Right lung (tissue), 10 donors: ENCODE data around the gene OPN1MW3. TPM values are rescaled to one million over a fixed set of nuclear protein-coding genes. Genes with fewer than 3 reads are reported as not detected.
"Not testable (repeated sequence)": the region's sequence is repeated elsewhere in the genome, so short reads cannot be mapped to it uniquely, and the experiment has no call there.

Experiments used
- DNase-seq, 2 donors: peaks; one replicate each; pipeline ENCODE4 v3.0.0-alpha.2; 2013
- long read RNA-seq, 8 donors: transcript quantifications; one replicate each; lab custom pipeline, GENCODE V29; 2026
- polyA plus RNA-seq, 5 donors: library from polyadenylated mRNA; unstranded; fragments of 120-200 nt; gene quantifications; one replicate each; pipeline versions ENCODE4 v1.2.1 to v1.2.3, GENCODE V29; 2013; ENCODE audit warnings: inconsistent platforms in 1 of 5, low replicate concordance in 1 of 5; ENCODE audit not compliant: insufficient read length in 5 of 5, insufficient read depth in 1 of 5

Gene OPN1MW3
- polyA plus RNA-seq, result not detected
- long read RNA-seq, donor 1, result 0 reads
- long read RNA-seq, donor 2, result 0 reads
- long read RNA-seq, donor 3, result 0 reads
- long read RNA-seq, donor 4, result 0 reads
- long read RNA-seq, donor 5, result 0 reads
- long read RNA-seq, donor 6, result 0 reads
- long read RNA-seq, donor 7, result 0 reads
- long read RNA-seq, donor 8, result 0 reads

DNA sequence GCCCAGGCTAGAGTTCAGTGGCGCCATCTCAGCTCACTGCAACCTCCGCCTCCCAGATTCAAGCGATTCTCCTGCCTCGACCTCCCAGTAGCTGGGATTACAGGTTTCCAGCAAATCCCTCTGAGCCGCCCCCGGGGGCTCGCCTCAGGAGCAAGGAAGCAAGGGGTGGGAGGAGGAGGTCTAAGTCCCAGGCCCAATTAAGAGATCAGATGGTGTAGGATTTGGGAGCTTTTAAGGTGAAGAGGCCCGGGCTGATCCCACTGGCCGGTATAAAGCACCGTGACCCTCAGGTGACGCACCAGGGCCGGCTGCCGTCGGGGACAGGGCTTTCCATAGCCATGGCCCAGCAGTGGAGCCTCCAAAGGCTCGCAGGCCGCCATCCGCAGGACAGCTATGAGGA is at the start of gene OPN1MW3:
Gene OPN1MW3, plus strand, starts transcription at position 301 of the 400 bp plus-strand sequence. Its CDS starts 38 bp downstream, at position 339.
- DNase-seq, result not testable (repeated sequence)

DNA sequence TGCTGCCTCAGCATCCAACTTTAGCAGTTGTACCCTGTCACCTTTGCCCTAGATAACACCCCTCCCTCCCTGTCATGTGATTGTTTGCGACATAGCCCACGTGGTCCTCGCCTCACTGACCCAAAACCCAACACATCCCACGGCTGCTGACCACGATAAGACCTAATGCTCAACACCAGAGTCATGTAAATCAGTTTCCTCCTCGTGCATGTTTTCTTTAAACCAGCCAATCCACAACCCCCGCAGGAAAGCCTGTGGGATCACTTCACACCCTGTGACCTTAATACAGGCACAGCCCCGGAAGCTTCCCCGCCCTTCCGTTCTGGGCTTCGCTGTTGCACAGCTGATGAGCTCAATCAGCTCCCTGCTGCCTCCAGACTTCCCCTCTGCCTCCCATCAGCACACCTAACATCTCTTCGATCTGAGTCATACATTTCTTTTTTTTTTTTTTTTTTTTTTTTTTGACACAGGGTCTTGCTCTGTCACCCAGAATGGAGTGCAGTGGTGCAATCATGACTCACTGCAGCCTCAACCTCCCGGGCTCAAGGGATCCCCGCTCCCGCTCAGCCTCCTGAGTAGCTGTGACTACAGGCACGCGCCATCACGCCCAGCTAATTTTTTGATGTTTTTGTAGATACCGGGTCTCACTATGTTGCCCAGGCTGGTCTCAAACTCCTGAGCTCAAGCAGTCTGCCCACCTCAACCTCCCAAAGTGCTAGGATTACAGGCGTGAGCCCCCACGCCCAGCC is 47.5 kb upstream of the OPN1MW3 start:
- not testable (repeated sequence) for DNase-seq

DNA sequence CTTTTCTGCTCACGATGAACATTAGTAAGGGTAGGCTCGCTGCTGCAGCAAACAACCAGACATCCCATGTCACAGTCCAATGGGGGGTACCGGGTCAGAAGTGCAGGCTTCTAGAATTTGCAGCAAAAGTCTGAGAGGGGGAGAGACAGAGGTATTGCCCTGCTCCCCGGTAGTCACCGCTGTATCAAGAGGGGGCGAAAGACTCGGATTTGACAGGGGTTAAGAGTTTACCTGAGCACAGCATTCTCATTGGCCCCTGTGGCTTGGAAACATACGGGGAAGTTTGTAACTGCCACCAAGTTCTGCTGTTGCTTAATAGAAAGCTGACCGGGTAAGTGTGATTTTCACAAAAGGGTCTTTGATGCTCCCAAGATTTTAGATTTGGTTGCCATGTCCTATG is 46.3 kb upstream of the OPN1MW3 start:
- not testable (repeated sequence) for DNase-seq

DNA sequence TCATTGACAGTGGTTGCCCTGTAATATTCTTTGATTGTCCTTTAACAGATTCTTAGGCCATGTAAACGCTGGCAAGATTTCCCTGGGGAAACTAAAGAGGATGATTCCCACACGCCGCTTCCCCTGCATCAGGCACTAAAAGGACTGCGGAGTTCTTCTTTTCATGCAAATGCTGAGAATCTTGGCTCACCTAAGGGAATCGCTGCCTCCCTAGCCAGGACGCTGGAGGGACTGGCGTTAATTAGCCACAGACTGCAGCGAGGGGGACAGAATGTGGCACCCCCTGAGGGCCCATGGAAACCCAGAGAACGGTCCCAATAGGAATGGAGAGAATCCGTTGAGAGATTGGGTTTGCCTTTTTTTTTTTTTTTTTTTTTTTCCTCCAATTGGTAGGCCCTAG is 45.9 kb upstream of the OPN1MW3 start:
- not testable (repeated sequence) for DNase-seq

DNA sequence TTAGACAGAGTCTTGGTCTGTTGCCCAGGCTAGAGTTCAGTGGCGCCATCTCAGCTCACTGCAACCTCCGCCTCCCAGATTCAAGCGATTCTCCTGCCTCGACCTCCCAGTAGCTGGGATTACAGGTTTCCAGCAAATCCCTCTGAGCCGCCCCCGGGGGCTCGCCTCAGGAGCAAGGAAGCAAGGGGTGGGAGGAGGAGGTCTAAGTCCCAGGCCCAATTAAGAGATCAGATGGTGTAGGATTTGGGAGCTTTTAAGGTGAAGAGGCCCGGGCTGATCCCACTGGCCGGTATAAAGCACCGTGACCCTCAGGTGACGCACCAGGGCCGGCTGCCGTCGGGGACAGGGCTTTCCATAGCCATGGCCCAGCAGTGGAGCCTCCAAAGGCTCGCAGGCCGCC is 37.9 kb upstream of the OPN1MW3 start, which contains the start of gene OPN1MW2:
Gene OPN1MW2, plus strand, starts transcription at position 301 of the 400 bp plus-strand sequence. Its CDS starts 60 bp downstream, at position 361.
- DNase-seq, result not testable (repeated sequence)

DNA sequence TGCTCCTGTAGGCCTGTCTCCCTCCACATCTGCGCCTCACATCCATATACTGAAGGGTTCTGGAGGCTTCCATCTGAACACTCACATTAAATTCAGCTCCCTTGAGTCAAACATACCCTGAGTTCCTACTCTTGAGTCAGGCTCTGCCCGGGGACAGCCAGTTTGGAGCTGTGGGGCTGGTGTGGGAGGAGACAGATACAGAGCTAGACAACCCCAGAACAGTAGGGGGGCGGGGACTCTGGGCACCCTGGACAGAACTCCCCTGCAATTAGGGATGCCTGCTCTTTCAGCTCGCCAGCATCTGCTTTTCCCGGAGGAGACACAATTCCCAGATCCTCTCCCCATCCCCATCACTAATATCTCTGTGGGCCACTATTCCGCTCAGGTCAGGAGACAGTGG is 32.1 kb upstream of the OPN1MW3 start:
- DNase-seq, result not testable (repeated sequence)

DNA sequence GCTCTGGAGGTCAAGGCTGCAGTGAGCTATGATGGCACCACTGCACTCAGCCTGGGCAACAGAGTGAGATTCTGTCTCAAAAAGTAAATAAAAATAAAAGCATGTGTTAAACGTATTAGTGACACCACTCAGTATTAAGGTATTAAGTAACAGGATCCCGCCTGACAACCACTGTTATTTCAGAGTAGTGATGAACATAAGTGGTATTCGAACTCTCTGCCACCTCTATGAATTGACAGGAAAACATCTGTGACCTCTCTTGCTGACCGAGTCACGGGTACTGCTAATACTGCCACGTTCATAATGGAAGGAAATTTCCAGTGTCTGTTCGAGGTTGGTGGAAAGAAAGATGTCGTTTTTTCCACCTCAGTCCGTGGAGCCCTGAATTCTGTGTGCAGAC is 30.7 kb upstream of the OPN1MW3 start:
- not testable (repeated sequence) for DNase-seq

DNA sequence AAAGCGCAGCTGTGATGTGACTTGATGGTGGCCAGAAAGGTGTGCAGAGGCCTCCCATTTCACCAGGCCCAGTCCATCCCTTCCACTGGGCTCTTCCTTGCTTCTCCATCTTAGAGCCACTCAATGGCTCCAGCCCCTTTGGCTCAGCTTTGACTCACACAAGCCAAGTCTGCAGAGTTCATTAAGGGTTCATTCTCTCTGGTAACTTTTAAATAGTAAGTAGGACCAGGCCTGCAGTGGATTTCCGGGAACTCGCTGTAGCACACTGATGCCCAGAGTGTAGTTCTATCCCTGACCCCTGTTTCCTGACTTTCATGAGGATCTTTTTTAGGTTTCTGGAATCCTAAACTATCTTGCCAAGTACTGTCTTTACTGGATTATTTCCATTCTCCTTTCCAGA is 25.9 kb upstream of the OPN1MW3 start:
- DNase-seq, result not testable (repeated sequence)

DNA sequence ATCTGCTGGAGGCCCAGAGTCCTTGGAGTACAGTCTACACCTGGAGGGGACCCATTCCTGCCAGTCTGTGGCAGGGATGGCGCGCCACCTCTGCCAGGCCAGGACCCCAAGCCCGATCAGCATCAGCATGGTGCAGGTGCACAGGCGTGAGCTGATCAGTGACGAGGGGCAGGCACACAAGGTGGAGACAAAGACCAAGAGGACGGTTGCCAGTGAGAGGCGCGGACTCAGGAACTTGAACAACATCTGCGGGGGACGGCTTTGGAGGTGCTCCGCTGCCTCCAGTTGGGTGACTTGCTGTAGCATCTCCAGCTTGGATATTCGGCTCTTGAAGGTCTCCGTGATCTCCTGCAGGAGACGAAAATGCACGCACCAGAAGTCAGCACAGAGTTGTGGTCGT is 23.8 kb upstream of the OPN1MW3 start:
- DNase-seq, result not testable (repeated sequence)

DNA sequence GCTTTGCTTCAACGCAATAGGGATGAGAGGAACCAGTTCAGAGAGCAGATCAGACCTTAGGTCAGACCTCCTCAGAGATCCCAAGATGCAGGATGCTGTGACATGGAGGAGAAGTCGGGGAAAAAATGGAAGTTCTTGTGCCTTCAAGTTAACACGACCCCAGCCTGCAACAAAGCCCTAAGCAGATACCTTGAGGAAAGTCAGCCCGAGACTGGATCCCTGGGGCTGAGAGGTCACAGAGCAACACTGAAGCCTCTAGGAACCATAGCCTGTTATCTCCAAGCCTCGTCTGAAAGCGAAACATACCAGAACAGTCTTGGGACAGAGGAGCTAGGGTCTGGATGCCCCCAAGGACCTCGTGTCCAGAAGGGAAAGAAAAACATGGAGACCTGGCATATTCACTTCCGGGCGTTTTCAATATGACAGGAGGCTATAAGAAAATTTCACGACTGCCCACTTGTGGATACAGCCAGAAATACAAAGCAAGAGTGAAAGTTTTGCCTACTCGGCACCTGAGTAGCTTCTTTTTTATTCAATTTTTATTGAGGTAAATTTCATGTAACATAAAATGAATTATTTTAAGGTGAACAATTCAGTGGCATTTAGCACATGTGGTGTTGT is 18.3 kb upstream of the OPN1MW3 start:
- DNase-seq, result not testable (repeated sequence)

DNA sequence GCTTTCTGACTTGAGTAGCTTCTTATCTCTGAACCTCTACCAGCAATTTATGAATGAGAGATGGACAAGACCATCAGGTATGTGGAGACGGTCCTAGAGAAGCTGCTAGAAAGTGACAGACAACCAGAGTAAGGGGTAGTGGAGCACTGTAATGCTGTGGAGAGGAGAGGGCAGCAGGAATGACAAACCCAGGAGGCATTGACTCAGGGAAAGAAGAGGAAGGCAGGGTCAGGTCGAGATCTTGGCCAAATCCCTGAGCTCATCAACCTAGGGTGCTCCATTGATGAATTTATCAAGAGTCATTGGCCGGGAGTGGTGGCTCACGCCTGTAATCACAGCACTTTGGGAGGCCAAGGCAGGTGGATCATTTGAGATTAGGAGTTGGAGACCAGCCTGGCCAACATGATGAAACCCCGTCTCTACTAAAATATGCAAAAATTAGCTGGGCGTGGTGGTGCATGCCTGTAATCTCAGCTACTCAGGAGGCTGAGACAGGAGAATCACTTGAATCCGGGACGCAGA is 17.3 kb upstream of the OPN1MW3 start:
- not testable (repeated sequence) for DNase-seq

DNA sequence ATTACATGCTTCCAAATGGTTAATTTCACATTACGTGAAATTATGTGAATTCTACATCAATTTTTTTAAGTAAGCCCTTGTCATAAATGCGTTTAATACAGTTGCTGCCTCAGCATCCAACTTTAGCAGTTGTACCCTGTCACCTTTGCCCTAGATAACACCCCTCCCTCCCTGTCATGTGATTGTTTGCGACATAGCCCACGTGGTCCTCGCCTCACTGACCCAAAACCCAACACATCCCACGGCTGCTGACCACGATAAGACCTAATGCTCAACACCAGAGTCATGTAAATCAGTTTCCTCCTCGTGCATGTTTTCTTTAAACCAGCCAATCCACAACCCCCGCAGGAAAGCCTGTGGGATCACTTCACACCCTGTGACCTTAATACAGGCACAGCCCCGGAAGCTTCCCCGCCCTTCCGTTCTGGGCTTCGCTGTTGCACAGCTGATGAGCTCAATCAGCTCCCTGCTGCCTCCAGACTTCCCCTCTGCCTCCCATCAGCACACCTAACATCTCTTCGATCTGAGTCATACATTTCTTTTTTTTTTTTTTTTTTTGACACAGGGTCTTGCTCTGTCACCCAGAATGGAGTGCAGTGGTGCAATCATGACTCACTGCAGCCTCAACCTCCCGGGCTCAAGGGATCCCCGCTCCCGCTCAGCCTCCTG is 9.9 kb upstream of the OPN1MW3 start:
- not testable (repeated sequence) for DNase-seq

DNA sequence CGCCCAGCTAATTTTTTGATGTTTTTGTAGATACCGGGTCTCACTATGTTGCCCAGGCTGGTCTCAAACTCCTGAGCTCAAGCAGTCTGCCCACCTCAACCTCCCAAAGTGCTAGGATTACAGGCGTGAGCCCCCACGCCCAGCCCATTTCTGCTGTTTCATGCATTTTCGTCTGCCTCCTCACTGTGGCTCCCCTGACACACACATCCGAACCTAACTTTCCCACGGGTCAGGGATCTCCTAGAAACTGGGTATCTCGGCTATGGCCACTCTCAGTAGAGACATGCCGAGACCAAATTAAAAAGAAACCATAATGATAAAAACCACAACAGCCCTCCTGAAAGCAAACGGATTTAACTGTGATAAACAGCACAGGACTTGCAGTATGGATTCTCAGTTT is 9.3 kb upstream of the OPN1MW3 start:
- not testable (repeated sequence) for DNase-seq

DNA sequence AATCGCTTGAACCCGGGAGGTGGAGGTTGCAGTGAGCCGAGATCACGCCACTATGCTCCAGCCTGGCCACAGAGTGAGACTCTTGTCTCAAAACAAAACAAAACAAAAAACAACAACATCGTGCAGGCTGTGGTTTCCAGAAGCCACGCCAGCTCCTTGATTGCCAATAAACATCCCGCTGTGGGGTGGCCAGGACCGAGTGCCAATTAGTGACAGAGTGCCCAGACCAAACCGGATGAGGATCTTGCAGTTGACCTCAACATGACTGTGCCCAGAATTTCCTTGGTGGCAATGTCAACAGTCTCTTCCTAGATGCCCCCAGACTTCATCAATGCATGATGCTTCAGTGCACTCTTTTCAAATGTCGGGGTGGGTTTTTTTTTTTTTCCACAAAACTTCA is 1.3 kb downstream of the OPN1MW3 start:
- not testable (repeated sequence) for DNase-seq

DNA sequence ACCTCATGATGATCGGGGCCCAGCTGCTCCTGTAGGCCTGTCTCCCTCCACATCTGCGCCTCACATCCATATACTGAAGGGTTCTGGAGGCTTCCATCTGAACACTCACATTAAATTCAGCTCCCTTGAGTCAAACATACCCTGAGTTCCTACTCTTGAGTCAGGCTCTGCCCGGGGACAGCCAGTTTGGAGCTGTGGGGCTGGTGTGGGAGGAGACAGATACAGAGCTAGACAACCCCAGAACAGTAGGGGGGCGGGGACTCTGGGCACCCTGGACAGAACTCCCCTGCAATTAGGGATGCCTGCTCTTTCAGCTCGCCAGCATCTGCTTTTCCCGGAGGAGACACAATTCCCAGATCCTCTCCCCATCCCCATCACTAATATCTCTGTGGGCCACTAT is 5.7 kb downstream of the OPN1MW3 start:
- DNase-seq, result not testable (repeated sequence)

DNA sequence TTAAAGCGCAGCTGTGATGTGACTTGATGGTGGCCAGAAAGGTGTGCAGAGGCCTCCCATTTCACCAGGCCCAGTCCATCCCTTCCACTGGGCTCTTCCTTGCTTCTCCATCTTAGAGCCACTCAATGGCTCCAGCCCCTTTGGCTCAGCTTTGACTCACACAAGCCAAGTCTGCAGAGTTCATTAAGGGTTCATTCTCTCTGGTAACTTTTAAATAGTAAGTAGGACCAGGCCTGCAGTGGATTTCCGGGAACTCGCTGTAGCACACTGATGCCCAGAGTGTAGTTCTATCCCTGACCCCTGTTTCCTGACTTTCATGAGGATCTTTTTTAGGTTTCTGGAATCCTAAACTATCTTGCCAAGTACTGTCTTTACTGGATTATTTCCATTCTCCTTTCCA is 11.9 kb downstream of the OPN1MW3 start:
- not testable (repeated sequence) for DNase-seq

DNA sequence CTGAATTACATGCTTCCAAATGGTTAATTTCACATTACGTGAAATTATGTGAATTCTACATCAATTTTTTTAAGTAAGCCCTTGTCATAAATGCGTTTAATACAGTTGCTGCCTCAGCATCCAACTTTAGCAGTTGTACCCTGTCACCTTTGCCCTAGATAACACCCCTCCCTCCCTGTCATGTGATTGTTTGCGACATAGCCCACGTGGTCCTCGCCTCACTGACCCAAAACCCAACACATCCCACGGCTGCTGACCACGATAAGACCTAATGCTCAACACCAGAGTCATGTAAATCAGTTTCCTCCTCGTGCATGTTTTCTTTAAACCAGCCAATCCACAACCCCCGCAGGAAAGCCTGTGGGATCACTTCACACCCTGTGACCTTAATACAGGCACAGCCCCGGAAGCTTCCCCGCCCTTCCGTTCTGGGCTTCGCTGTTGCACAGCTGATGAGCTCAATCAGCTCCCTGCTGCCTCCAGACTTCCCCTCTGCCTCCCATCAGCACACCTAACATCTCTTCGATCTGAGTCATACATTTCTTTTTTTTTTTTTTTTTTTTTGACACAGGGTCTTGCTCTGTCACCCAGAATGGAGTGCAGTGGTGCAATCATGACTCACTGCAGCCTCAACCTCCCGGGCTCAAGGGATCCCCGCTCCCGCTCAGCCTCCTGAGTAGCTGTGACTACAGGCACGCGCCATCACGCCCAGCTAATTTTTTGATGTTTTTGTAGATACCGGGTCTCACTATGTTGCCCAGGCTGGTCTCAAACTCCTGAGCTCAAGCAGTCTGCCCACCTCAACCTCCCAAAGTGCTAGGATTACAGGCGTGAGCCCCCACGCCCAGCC is 27.3 kb downstream of the OPN1MW3 start:
- DNase-seq, result not testable (repeated sequence)

DNA sequence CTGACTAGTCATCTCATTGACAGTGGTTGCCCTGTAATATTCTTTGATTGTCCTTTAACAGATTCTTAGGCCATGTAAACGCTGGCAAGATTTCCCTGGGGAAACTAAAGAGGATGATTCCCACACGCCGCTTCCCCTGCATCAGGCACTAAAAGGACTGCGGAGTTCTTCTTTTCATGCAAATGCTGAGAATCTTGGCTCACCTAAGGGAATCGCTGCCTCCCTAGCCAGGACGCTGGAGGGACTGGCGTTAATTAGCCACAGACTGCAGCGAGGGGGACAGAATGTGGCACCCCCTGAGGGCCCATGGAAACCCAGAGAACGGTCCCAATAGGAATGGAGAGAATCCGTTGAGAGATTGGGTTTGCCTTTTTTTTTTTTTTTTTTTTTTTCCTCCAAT is 29.0 kb downstream of the OPN1MW3 start:
- DNase-seq, result not testable (repeated sequence)

DNA sequence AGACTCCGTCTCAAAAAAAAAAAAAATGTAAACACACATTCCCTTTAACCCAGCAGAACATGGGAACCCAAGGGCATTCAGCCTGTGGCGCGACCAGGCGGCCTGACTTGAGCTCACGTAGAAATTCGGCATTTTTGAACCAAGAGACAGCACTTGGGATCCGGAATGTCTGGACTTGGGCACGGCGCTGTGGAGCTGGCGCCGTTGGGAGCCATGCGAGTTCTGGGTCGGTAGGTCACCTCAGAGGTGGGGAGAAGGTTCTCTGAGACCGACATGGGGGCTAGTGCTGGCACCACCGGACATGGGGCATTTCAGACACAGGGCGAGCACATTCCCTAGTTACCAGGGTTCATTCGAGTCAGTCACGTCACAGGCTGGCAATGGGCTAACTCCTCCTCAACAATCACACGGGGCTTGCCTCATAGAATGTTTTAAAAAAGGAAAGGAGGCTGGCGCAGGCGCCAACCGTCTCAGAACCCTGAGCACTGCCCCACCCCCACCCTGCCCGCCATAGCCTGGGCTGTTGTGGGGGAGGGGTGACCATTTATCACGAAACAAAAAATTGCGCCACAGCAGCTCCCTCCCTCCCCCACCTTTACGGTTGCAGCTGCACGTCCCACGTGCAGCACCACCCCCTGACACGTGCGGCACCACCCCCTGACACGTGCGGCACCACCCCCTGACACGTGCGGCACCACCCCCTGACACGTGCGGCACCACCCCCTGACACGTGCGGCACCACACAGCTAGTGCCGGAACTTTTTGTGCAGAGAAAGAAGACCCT is 37.6 kb downstream of the OPN1MW3 start, which contains the start of gene TEX28:
Gene TEX28, minus strand, starts transcription at position 334 of the 784 bp plus-strand sequence. CDS start 3,007 bp downstream, outside the sequence.
- DNase-seq, result no peak
